Activated T-helper 9 cell treated with anti-CD3 and anti-CD28 coated beads, Interleukin-2, amount 50 U/mL, for 16 hours (primary cell): ENCODE data around the gene MCM6.
"Not testable (repeated sequence)": the region's sequence is repeated elsewhere in the genome, so short reads cannot be mapped to it uniquely, and the experiment has no call there.

Experiments
- DNase-seq: peaks from one replicate; pipeline ENCODE4 v3.0.0-alpha.2; 2020; ENCODE audit warnings: low read depth

The MCM6 gene

GRCh38 chr2:135820003-135820618 is 56.1 kb downstream of the MCM6 start:
- peak; percentile 57 for DNase-seq

- DNase-seq: no peak
Observed at GRCh38 chr2:135818937-135819610, 57.2 kb downstream of the MCM6 start.

- DNase-seq: no peak
Observed at GRCh38 chr2:135817951-135818350, 58.3 kb downstream of the MCM6 start.

- DNase-seq: no peak
Observed at GRCh38 chr2:135817466-135817865, 58.8 kb downstream of the MCM6 start.

- DNase-seq: no peak
Observed at GRCh38 chr2:135815269-135815668, 61.0 kb downstream of the MCM6 start.

GRCh38 chr2:135812907-135813511 is 63.2 kb downstream of the MCM6 start:
- DNase-seq: no peak

GRCh38 chr2:135807874-135808273 is 68.4 kb downstream of the MCM6 start:
- not testable (repeated sequence) for DNase-seq

GRCh38 chr2:135803278-135803677 is 73.0 kb downstream of the MCM6 start:
- DNase-seq: no peak

- DNase-seq: no peak
Observed at GRCh38 chr2:135802350-135802749, 73.9 kb downstream of the MCM6 start.

- no peak for DNase-seq
Observed at GRCh38 chr2:135800513-135801460, 75.5 kb downstream of the MCM6 start.

- no peak for DNase-seq
Observed at GRCh38 chr2:135799738-135800137, 76.5 kb downstream of the MCM6 start.

GRCh38 chr2:135798762-135799161 is 77.5 kb downstream of the MCM6 start:
- no peak for DNase-seq

GRCh38 chr2:135798275-135798705 is 78.0 kb downstream of the MCM6 start:
- no peak for DNase-seq

GRCh38 chr2:135797497-135798274 is 78.6 kb downstream of the MCM6 start:
- peak; percentile 65 for DNase-seq

GRCh38 chr2:135796606-135797005 is 79.6 kb downstream of the MCM6 start:
- no peak for DNase-seq

- DNase-seq: not testable (repeated sequence)
Observed at GRCh38 chr2:135795641-135796040, 80.6 kb downstream of the MCM6 start.

GRCh38 chr2:135792401-135793150 is 83.7 kb downstream of the MCM6 start:
- no peak for DNase-seq

GRCh38 chr2:135791418-135792190 is 84.6 kb downstream of the MCM6 start:
- DNase-seq: no peak

GRCh38 chr2:135790423-135790822 is 85.8 kb downstream of the MCM6 start:
- no peak for DNase-seq
